GM18951 (cell line): ENCODE measurements around the gene CCDC150.
"Not testable (repeated sequence)": the region's sequence is repeated elsewhere in the genome, so short reads cannot be mapped to it uniquely, and the experiment has no call there.

Source experiments
- POLR2A ChIP-seq: IDR thresholded peaks from 4 replicates; pipeline ENCODE4 v1.6.1; 2011; ENCODE audit warnings: mild to moderate bottlenecking; ENCODE audit not compliant: insufficient read length, insufficient read depth; ENCODE audit errors: extremely low read depth
- in situ Hi-C: fragments of 300-500 bp; cut with MboI; formaldehyde crosslinking; loops from one replicate; pipeline ENCODE4 v1.12.0; 2022; ENCODE audit warnings: low sequenced_read_pairs, mixed read lengths, inconsistent platforms; ENCODE audit not compliant: unreplicated experiment

Gene CCDC150

GRCh38 chr2:196606516-196606915, 33.0 kb upstream of the CCDC150 start:
- in situ Hi-C loops: no loop called here
- TF ChIP-seq POLR2A: no peak

GRCh38 chr2:196607073-196607472, 32.4 kb upstream of the CCDC150 start:
- in situ Hi-C loops: no loop called here
- TF ChIP-seq POLR2A: no peak

GRCh38 chr2:196607896-196608295, 31.6 kb upstream of the CCDC150 start:
- in situ Hi-C loops: not testable (repeated sequence)

- in situ Hi-C loops: no loop called here
- no peak for TF ChIP-seq POLR2A
These were observed 29.7 kb upstream of the CCDC150 start for GRCh38 chr2:196609806-196610205.

- TF ChIP-seq POLR2A: no peak
- in situ Hi-C loops: no loop called here
These were observed 28.7 kb upstream of the CCDC150 start for GRCh38 chr2:196610796-196611195.

- no peak for TF ChIP-seq POLR2A
- in situ Hi-C loops: no loop called here
These were observed 26.2 kb upstream of the CCDC150 start for GRCh38 chr2:196613302-196613701.

GRCh38 chr2:196617430-196617829, 22.1 kb upstream of the CCDC150 start:
- TF ChIP-seq POLR2A: no peak
- in situ Hi-C loops: no loop called here

GRCh38 chr2:196618661-196619060, 20.9 kb upstream of the CCDC150 start:
- in situ Hi-C loops: no loop called here
- TF ChIP-seq POLR2A: no peak

GRCh38 chr2:196630531-196630930, 9.0 kb upstream of the CCDC150 start:
- TF ChIP-seq POLR2A: no peak
- in situ Hi-C loops: no loop called here

- in situ Hi-C loops: no loop called here
- no peak for TF ChIP-seq POLR2A
These were observed 4.4 kb upstream of the CCDC150 start for GRCh38 chr2:196635156-196635555.

GRCh38 chr2:196638765-196639164, 750 bp upstream of the CCDC150 start:
- TF ChIP-seq POLR2A: no peak

GRCh38 chr2:196640031-196640548, 575 bp downstream of the CCDC150 start:
- TF ChIP-seq POLR2A: no peak
- in situ Hi-C loops: no loop called here

More at GRCh38 chr2:196638765-196639164, 750 bp upstream of the CCDC150 start:
- in situ Hi-C loops: no loop called here

- TF ChIP-seq POLR2A: no peak
- in situ Hi-C loops: no loop called here
These were observed 9.7 kb downstream of the CCDC150 start for GRCh38 chr2:196649202-196649601.

GRCh38 chr2:196651387-196652094, 12.0 kb downstream of the CCDC150 start:
- in situ Hi-C loops: no loop called here
- no peak for TF ChIP-seq POLR2A
